IMR-90 (cell line): ENCODE data around the gene EPB41L2. TPM values are rescaled to one million over a fixed set of nuclear protein-coding genes. Genes with fewer than 3 reads are reported as not detected.

Experiments
- ATAC-seq: fragments of 200-7000 bp; cut with Tn5 transposase; 2 replicates; pipeline ENCODE4 v1.9.1; 2020; ENCODE audit warnings: low read depth, mild to moderate bottlenecking, moderate library complexity
- BruUV-seq: library from RNA; stranded (reverse); fragments of 400-500 nt; replicated peaks from 2 replicates; lab custom pipeline; 2021; lab: Mats Ljungman, UMichigan
- CTCF ChIA-PET: fragments of 300-600 bp; formaldehyde crosslinking; extraction: SDS; loops from one replicate; lab custom pipeline; 2021; ENCODE audit warnings: antibody characterized with exemption; lab: Yijun Ruan, JAX
- POLR2A ChIA-PET: fragments of 300-600 bp; sonication (Branson Sonifier 250); formaldehyde crosslinking; loops from one replicate; lab custom pipeline; 2022; ENCODE audit warnings: antibody characterized with exemption; ENCODE audit not compliant: unreplicated experiment; lab: Charles Lee
- DNase-seq: peaks from one replicate; pipeline ENCODE4 v3.0.0; 2013
- H2AFZ ChIP-seq: replicated peaks from 2 replicates; pipeline ENCODE3; 2013; ENCODE audit warnings: low read length, mild to moderate bottlenecking; ENCODE audit not compliant: poor library complexity
- H2AK5ac ChIP-seq: 2 replicates; pipeline ENCODE4 v1.6.1; 2013; ENCODE audit warnings: low read depth, low read length, inconsistent platforms
- H2AK9ac ChIP-seq: replicated peaks from 2 replicates; pipeline ENCODE3; 2013; ENCODE audit warnings: mild to moderate bottlenecking, low read depth, low read length, moderate library complexity; ENCODE audit not compliant: poor library complexity
- H2BK120ac ChIP-seq: 2 replicates; pipeline ENCODE4 v1.6.1; 2013; ENCODE audit warnings: low read depth, low read length, inconsistent platforms
- H2BK15ac ChIP-seq: 3 replicates; pipeline ENCODE4 v1.6.1; 2013; ENCODE audit warnings: low read depth, low read length, inconsistent platforms
- H2BK20ac ChIP-seq: 2 replicates; pipeline ENCODE4 v1.6.1; 2013; ENCODE audit warnings: low read depth, mild to moderate bottlenecking, inconsistent platforms, low read length, moderate library complexity
- H2BK5ac ChIP-seq: 2 replicates; pipeline ENCODE4 v1.6.1; 2013; ENCODE audit warnings: mild to moderate bottlenecking, low read depth, low read length, inconsistent platforms; ENCODE audit not compliant: poor library complexity, severe bottlenecking
- H3K14ac ChIP-seq: replicated peaks from 2 replicates; pipeline ENCODE4 v1.6.1; 2013; ENCODE audit warnings: low read depth, low read length, inconsistent platforms
- H3K18ac ChIP-seq: 2 replicates; pipeline ENCODE4 v1.6.1; 2013; ENCODE audit warnings: low read depth, low read length, control low read depth
- H3K23ac ChIP-seq: 2 replicates; pipeline ENCODE4 v1.6.1; 2013; ENCODE audit warnings: low read depth, low read length, inconsistent platforms
- H3K27ac ChIP-seq: 2 replicates; pipeline ENCODE4 v1.5.1; 2013; ENCODE audit warnings: mild to moderate bottlenecking, control low read depth, low read length; ENCODE audit not compliant: insufficient read depth
- H3K27me3 ChIP-seq: 2 replicates; pipeline ENCODE4 v1.6.1; 2013; ENCODE audit warnings: low read length; ENCODE audit not compliant: control insufficient read depth, insufficient read depth
- H3K36me3 ChIP-seq: 2 replicates; pipeline ENCODE4 v1.6.1; 2013; ENCODE audit warnings: low read length, mixed read lengths; ENCODE audit not compliant: control insufficient read depth, insufficient read depth
- H3K4ac ChIP-seq: 2 replicates; pipeline ENCODE4 v1.6.1; 2013; ENCODE audit warnings: low read depth, low read length, inconsistent platforms
- H3K4me1 ChIP-seq: 2 replicates; pipeline ENCODE4 v1.6.1; 2013; ENCODE audit warnings: low read length, mixed read lengths; ENCODE audit not compliant: control insufficient read depth, insufficient read depth
- H3K4me2 ChIP-seq: 2 replicates; pipeline ENCODE4 v1.6.1; 2013; ENCODE audit warnings: low read depth, mild to moderate bottlenecking, control low read depth, low read length, moderate library complexity
- H3K4me3 ChIP-seq: 2 replicates; pipeline ENCODE4 v1.5.1; 2013; ENCODE audit warnings: low read depth, mild to moderate bottlenecking, control low read depth, low read length, moderate library complexity; ENCODE audit not compliant: insufficient read depth
- H3K56ac ChIP-seq: 2 replicates; pipeline ENCODE4 v1.6.1; 2013; ENCODE audit warnings: low read length, inconsistent platforms; ENCODE audit not compliant: insufficient read depth; ENCODE audit errors: extremely low read depth
- H3K79me1 ChIP-seq, 2 experiments: 2 replicates each; pipeline ENCODE4 v1.6.1; 2013; ENCODE audit warnings: low read length in 2 of 2, inconsistent platforms in 1 of 2, low read depth in 1 of 2
- H3K9ac ChIP-seq: 2 replicates; pipeline ENCODE4 v1.6.1; 2013; ENCODE audit warnings: low read depth, low read length, control low read depth
- H3K9me1 ChIP-seq: 2 replicates; pipeline ENCODE4 v1.6.1; 2013; ENCODE audit warnings: low read length, inconsistent platforms; ENCODE audit not compliant: insufficient read depth
- H3K9me3 ChIP-seq: 2 replicates; pipeline ENCODE4 v1.6.1; 2013; ENCODE audit warnings: low read length; ENCODE audit not compliant: control insufficient read depth, insufficient read depth
- H4K20me1 ChIP-seq: 2 replicates; pipeline ENCODE4 v1.6.1; 2013; ENCODE audit warnings: low read length, inconsistent platforms; ENCODE audit not compliant: insufficient read depth
- H4K5ac ChIP-seq: 2 replicates; pipeline ENCODE4 v1.6.1; 2013; ENCODE audit warnings: mild to moderate bottlenecking, low read depth, low read length, control low read depth
- H4K8ac ChIP-seq, 2 experiments: 2 replicates each; pipeline ENCODE4 v1.6.1; 2013; ENCODE audit warnings: low read depth in 2 of 2, low read length in 2 of 2, control low read depth in 1 of 2, inconsistent platforms in 1 of 2
- H4K91ac ChIP-seq: 2 replicates; pipeline ENCODE4 v1.6.1; 2013; ENCODE audit warnings: low read depth, low read length, inconsistent platforms; ENCODE audit not compliant: insufficient read depth
- BHLHE40 ChIP-seq: fragments of 150-350 bp; IDR thresholded peaks from 2 replicates; pipeline ENCODE4 v1.6.1; 2016; ENCODE audit warnings: mild to moderate bottlenecking, low read depth, low read length
- CEBPB ChIP-seq: IDR thresholded peaks from 2 replicates; pipeline ENCODE4 v1.6.1; 2012; ENCODE audit warnings: low read depth, low read length, improper control_type of control experiment
- CHD1 ChIP-seq: IDR thresholded peaks from 2 replicates; pipeline ENCODE4 v1.6.1; 2012; ENCODE audit warnings: low read depth, low read length, improper control_type of control experiment
- FOS ChIP-seq: fragments of 150-350 bp; IDR thresholded peaks from 2 replicates; pipeline ENCODE4 v1.6.1; 2016; ENCODE audit warnings: low read depth, low read length
- MAFK ChIP-seq: IDR thresholded peaks from 2 replicates; pipeline ENCODE4 v1.6.1; 2012; ENCODE audit warnings: low read depth, low read length, improper control_type of control experiment
- MAZ ChIP-seq: IDR thresholded peaks from 2 replicates; pipeline ENCODE4 v1.6.1; 2012; ENCODE audit warnings: low read depth, mild to moderate bottlenecking, low read length, improper control_type of control experiment, moderate library complexity, borderline replicate concordance
- MXI1 ChIP-seq: IDR thresholded peaks from 2 replicates; pipeline ENCODE4 v1.6.1; 2012; ENCODE audit warnings: low read depth, mild to moderate bottlenecking, low read length, moderate library complexity, borderline replicate concordance
- NFE2L2 ChIP-seq: fragments of 150-350 bp; IDR thresholded peaks from 2 replicates; pipeline ENCODE4 v1.6.1; 2016; ENCODE audit warnings: low read depth, mild to moderate bottlenecking, low read length
- POLR2A ChIP-seq: IDR thresholded peaks from 2 replicates; pipeline ENCODE4 v1.6.1; 2012; ENCODE audit warnings: mild to moderate bottlenecking, low read depth, low read length
- RAD21 ChIP-seq: IDR thresholded peaks from 2 replicates; pipeline ENCODE4 v1.6.1; 2012; ENCODE audit warnings: low read length, improper control_type of control experiment
- RCOR1 ChIP-seq: IDR thresholded peaks from 2 replicates; pipeline ENCODE4 v1.6.1; 2012; ENCODE audit warnings: mild to moderate bottlenecking, low read length, improper control_type of control experiment; ENCODE audit not compliant: insufficient replicate concordance
- RFX5 ChIP-seq: IDR thresholded peaks from 2 replicates; pipeline ENCODE4 v1.8.0; 2012; ENCODE audit warnings: low read depth, mild to moderate bottlenecking, low read length, moderate library complexity
- SMC3 ChIP-seq: fragments of 150-350 bp; IDR thresholded peaks from 2 replicates; pipeline ENCODE4 v1.6.1; 2016; ENCODE audit warnings: low read depth, mild to moderate bottlenecking, antibody characterized with exemption, low read length, moderate library complexity
- WGBS, 2 experiments: methylation state at CpG; one replicate each; pipeline versions ENCODE4 v1.1.5 to v1.1.7; 2013; ENCODE audit warnings: missing lambda C conversion rate in 2 of 2; ENCODE audit not compliant: insufficient read length in 1 of 2; ENCODE audit errors: extremely low coverage in 2 of 2; 5-methylcytosine and 5-hydroxymethylcytosine counted together
- dilution Hi-C: fragments of 300-500 bp; cut with HindIII; formaldehyde crosslinking; loops from one replicate; pipeline ENCODE4 v1.14.3; 2018; ENCODE audit warnings: low sequenced_read_pairs; ENCODE audit not compliant: unreplicated experiment
- in situ Hi-C: fragments of 300-500 bp; cut with MboI; formaldehyde crosslinking; loops from 3 replicates; pipeline ENCODE4 v1.14.3; 2019; ENCODE audit warnings: low sequenced_read_pairs, inconsistent platforms, mixed read lengths
- intact Hi-C: fragments of 100-400 bp; cut with micrococcal nuclease; formaldehyde crosslinking; loops from 2 replicates; pipeline ENCODE4 v1.10.0; 2022
- polyA plus RNA-seq, 3 experiments: library from polyadenylated mRNA; depleted of rRNA; stranded (reverse); fragments of >200 nt; gene quantifications; 2 replicates each; pipeline ENCODE4 v1.2.3, GENCODE V29; 2012; ENCODE audit warnings: low replicate concordance in 1 of 3
- total RNA-seq: library from RNA; depleted of rRNA; stranded (reverse); fragments of >200 nt; gene quantifications from 2 replicates; pipeline ENCODE4 v1.2.3, GENCODE V29; 2012
- TF ChIP-seq, protein P1 (sequence below): fragments of 150-350 bp; IDR thresholded peaks from 2 replicates; pipeline ENCODE4 v1.6.1; 2016; ENCODE audit warnings: low read depth, mild to moderate bottlenecking, low read length, moderate library complexity, borderline replicate concordance
- TF ChIP-seq, protein P2 (sequence below): conservative IDR thresholded peaks from 2 replicates; pipeline ENCODE4 v1.5.1; 2012; ENCODE audit warnings: mild to moderate bottlenecking, low read depth, low read length, improper control_type of control experiment
- TF ChIP-seq, protein P3 (sequence below): fragments of 150-350 bp; IDR thresholded peaks from 2 replicates; pipeline ENCODE4 v1.6.1; 2017; ENCODE audit warnings: mild to moderate bottlenecking, antibody characterized with exemption, low read length, low read depth

Gene EPB41L2
- total and polyA plus RNA-seq, 2 of the 4 experiments (the other 2 are of a cell fraction) = 85.7 to 99.8 TPM

DNA sequence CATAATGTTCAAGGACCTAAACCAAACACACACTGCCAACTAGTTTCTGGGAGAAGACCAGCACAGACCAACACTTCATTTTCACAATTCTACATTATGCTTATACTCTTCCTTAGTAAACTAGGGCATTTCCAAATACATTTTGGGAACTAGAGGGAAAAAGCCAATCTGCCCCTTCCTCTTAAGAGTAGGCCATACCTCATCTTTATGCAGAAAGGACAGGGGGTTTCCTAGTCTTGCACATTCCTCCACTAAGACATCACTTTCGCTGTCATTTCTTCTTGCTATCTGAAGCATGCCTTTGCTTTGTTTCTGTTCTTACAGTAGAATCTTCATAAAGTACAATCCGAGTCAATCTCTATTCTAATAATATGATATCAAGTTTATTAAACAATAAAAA lies 130.1 kb downstream of the EPB41L2 start:
- Histone ChIP-seq H3K27me3 (no peaks in the 10 kb centered on the region), H3K9me1 (peaks cover 22% of the 10 kb centered on the region), H2AFZ (no peak overlapping the region), H3K27ac (peak overlapping the region; percentile 34; the same call in 1 of the 2 replicates), H3K4ac (peak overlapping the region; percentile 75), H3K79me1 (peaks cover 39 to 61% of the 10 kb centered on the region in 2 experiments), H4K8ac (peak overlapping the region in 1 of 2 experiments; percentile 77; a peak in 2 of 4 replicates), H3K14ac (peak overlapping the region; percentile 87), H2BK120ac (peak overlapping the region; percentile 84), H3K36me3 (no peaks in the 10 kb centered on the region), H4K20me1 (peaks cover 21% of the 10 kb centered on the region; the same call in 1 of the 2 replicates), H2BK15ac (peak overlapping the region; percentile 83), H4K5ac (peak overlapping the region; percentile 26), H3K4me2 (0 out of 2 replicates have a peak overlapping the region, but pooled peaks have one; percentile 8), H2BK20ac (peak overlapping the region; percentile 86), H3K4me1 (peaks cover 20% of the 10 kb centered on the region), H3K56ac (peak overlapping the region; percentile 53; the same call in 1 of the 2 replicates), H2AK5ac (peak overlapping the region; percentile 90; the same call in 1 of the 2 replicates), H3K9me3 (no peaks in the 10 kb centered on the region), H3K4me3 (no peak overlapping the region), H4K91ac (peak overlapping the region; percentile 75), H3K18ac (peak overlapping the region; percentile 71), H3K23ac (peak overlapping the region; percentile 95), H2AK9ac (no peak overlapping the region), H3K9ac (no peak overlapping the region), H2BK5ac (peak overlapping the region; percentile 71)
- POLR2A ChIA-PET = no interaction called here
- TF ChIP-seq SMC3 (no peak), CHD1 (no peak), FOS (no peak), POLR2A (no peak), CEBPB (no peak), MAZ (no peak), RFX5 (no peak), NFE2L2 (no peak), BHLHE40 (no peak), MXI1 (no peak), RCOR1 (no peak), MAFK (no peak), RAD21 (no peak)
- TF ChIP-seq, protein P1, sequence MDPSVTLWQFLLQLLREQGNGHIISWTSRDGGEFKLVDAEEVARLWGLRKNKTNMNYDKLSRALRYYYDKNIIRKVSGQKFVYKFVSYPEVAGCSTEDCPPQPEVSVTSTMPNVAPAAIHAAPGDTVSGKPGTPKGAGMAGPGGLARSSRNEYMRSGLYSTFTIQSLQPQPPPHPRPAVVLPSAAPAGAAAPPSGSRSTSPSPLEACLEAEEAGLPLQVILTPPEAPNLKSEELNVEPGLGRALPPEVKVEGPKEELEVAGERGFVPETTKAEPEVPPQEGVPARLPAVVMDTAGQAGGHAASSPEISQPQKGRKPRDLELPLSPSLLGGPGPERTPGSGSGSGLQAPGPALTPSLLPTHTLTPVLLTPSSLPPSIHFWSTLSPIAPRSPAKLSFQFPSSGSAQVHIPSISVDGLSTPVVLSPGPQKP = no peak
- TF ChIP-seq, protein P2, sequence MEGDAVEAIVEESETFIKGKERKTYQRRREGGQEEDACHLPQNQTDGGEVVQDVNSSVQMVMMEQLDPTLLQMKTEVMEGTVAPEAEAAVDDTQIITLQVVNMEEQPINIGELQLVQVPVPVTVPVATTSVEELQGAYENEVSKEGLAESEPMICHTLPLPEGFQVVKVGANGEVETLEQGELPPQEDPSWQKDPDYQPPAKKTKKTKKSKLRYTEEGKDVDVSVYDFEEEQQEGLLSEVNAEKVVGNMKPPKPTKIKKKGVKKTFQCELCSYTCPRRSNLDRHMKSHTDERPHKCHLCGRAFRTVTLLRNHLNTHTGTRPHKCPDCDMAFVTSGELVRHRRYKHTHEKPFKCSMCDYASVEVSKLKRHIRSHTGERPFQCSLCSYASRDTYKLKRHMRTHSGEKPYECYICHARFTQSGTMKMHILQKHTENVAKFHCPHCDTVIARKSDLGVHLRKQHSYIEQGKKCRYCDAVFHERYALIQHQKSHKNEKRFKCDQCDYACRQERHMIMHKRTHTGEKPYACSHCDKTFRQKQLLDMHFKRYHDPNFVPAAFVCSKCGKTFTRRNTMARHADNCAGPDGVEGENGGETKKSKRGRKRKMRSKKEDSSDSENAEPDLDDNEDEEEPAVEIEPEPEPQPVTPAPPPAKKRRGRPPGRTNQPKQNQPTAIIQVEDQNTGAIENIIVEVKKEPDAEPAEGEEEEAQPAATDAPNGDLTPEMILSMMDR = no peak
- TF ChIP-seq, protein P3, sequence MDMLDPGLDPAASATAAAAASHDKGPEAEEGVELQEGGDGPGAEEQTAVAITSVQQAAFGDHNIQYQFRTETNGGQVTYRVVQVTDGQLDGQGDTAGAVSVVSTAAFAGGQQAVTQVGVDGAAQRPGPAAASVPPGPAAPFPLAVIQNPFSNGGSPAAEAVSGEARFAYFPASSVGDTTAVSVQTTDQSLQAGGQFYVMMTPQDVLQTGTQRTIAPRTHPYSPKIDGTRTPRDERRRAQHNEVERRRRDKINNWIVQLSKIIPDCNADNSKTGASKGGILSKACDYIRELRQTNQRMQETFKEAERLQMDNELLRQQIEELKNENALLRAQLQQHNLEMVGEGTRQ = no peak
- no peak for DNase-seq
- WGBS, 2 experiments = no CpG with 5 or more reads among the region's 2 CpGs
- CTCF ChIA-PET = no interaction called here
- in situ Hi-C loops (no loop called here), dilution Hi-C loops (no loop called here), intact Hi-C loops (no loop called here)
- ATAC-seq = no peak
- no TSS peak for BruUV-seq
